Smooth muscle cell (in vitro differentiated cells): ENCODE results near the gene TMEM63B. TPM values are rescaled to one million over a fixed set of nuclear protein-coding genes. Genes with fewer than 3 reads are reported as not detected.

Experiments
- DNase-seq: peaks from one replicate; lab custom pipeline; 2025; ENCODE audit not compliant: unreplicated experiment; lab: John Stamatoyannopoulos, UW
- H2AFZ ChIP-seq: fragments of 200-600 bp; sonication (generic); 2 replicates; pipeline ENCODE4 v1.6.0; 2016; ENCODE audit warnings: antibody characterized with exemption, low read depth, mild to moderate bottlenecking
- H3F3A ChIP-seq: fragments of 200-600 bp; sonication (generic); 2 replicates; pipeline ENCODE4 v1.6.0; 2017; ENCODE audit warnings: antibody characterized with exemption, low read depth
- H3K27ac ChIP-seq: fragments of 200-600 bp; sonication (generic); 2 replicates; pipeline ENCODE4 v1.5.1; 2016; ENCODE audit warnings: low read depth, mild to moderate bottlenecking
- H3K27me3 ChIP-seq: fragments of 200-600 bp; sonication (generic); 2 replicates; pipeline ENCODE4 v1.6.1; 2016; ENCODE audit warnings: low read depth, mild to moderate bottlenecking
- H3K36me3 ChIP-seq: fragments of 200-600 bp; sonication (generic); 2 replicates; pipeline ENCODE4 v1.5.1; 2016; ENCODE audit warnings: low read depth
- H3K4me1 ChIP-seq: fragments of 200-600 bp; sonication (generic); 2 replicates; pipeline ENCODE4 v1.5.1; 2016; ENCODE audit warnings: low read depth
- H3K4me2 ChIP-seq: fragments of 200-600 bp; sonication (generic); 2 replicates; pipeline ENCODE4 v1.6.0; 2016; ENCODE audit warnings: mild to moderate bottlenecking
- H3K4me3 ChIP-seq: fragments of 200-600 bp; sonication (generic); 2 replicates; pipeline ENCODE4 v1.5.1; 2016; ENCODE audit warnings: mild to moderate bottlenecking
- H3K79me2 ChIP-seq: fragments of 200-600 bp; sonication (generic); 2 replicates; pipeline ENCODE4 v1.6.0; 2016; ENCODE audit warnings: low read depth, mild to moderate bottlenecking
- H3K9ac ChIP-seq: fragments of 200-600 bp; sonication (generic); 2 replicates; pipeline ENCODE4 v1.6.0; 2016; ENCODE audit warnings: low read depth
- H3K9me3 ChIP-seq: fragments of 200-600 bp; sonication (generic); replicated peaks from 2 replicates; pipeline ENCODE4 v1.5.1; 2016; ENCODE audit warnings: low read depth
- H4K20me1 ChIP-seq: fragments of 200-600 bp; sonication (generic); 2 replicates; pipeline ENCODE4 v1.6.0; 2016; ENCODE audit warnings: low read depth
- CTCF ChIP-seq: fragments of 200-600 bp; sonication (generic); IDR thresholded peaks from 2 replicates; pipeline ENCODE4 v1.5.1; 2017; ENCODE audit warnings: borderline replicate concordance, mild to moderate bottlenecking, antibody characterized with exemption; ENCODE audit not compliant: insufficient read depth, poor library complexity, severe bottlenecking
- WGBS: methylation state at CpG from one replicate; pipeline ENCODE4 v1.1.7; 2016; ENCODE audit warnings: low lambda C conversion rate; 5-methylcytosine and 5-hydroxymethylcytosine counted together
- polyA plus RNA-seq: library from polyadenylated mRNA; unstranded; fragments of >200 nt; fragmentation: Nextera tagmentation; extraction: Ambion mirVana; gene quantifications from 2 replicates; pipeline ENCODE4 v1.2.1, GENCODE V29; 2016
- total RNA-seq: library from RNA; depleted of rRNA; stranded (reverse); fragments of >200 nt; gene quantifications from 2 replicates; pipeline ENCODE4 v1.2.3, GENCODE V29; 2014

Gene TMEM63B
- total and polyA plus RNA-seq, 2 experiments from 2014 or later, result 10.8 to 21.2 TPM

GRCh38 chr6:44154067-44154466, 26.7 kb downstream of the TMEM63B start:
- H3K27ac ChIP-seq, result no peak overlapping the region
- no peak overlapping the region for H3K9ac ChIP-seq
- H3K27me3 ChIP-seq, result no peaks in the 10 kb centered on the region
- no peaks in the 10 kb centered on the region for H3K79me2 ChIP-seq
- no peaks in the 10 kb centered on the region for H3K4me1 ChIP-seq
- no peak for DNase-seq
- H3K4me3 ChIP-seq, result no peak overlapping the region
- WGBS, result 95% methylated on average over 12 of the region's 12 CpGs
- H2AFZ ChIP-seq, result no peak overlapping the region
- no peak overlapping the region for H3K4me2 ChIP-seq
- no peaks in the 10 kb centered on the region for H3K9me3 ChIP-seq
- H4K20me1 ChIP-seq, result no peaks in the 10 kb centered on the region
- H3K36me3 ChIP-seq, result no peaks in the 10 kb centered on the region
- H3F3A ChIP-seq, result peaks cover 4% of the 10 kb centered on the region
- TF ChIP-seq CTCF, result no peak

- no peak overlapping the region for H3K4me2 ChIP-seq
- no peak overlapping the region for H3K4me3 ChIP-seq
- DNase-seq, result no peak
- no peaks in the 10 kb centered on the region for H3K9me3 ChIP-seq
- H3K9ac ChIP-seq, result no peak overlapping the region
- 86% methylated on average over 9 of the region's 9 CpGs for WGBS
- no peaks in the 10 kb centered on the region for H3K4me1 ChIP-seq
- H2AFZ ChIP-seq, result no peak overlapping the region
- H3K27ac ChIP-seq, result no peak overlapping the region
- H3K27me3 ChIP-seq, result no peaks in the 10 kb centered on the region
- no peaks in the 10 kb centered on the region for H3K79me2 ChIP-seq
- H3F3A ChIP-seq, result peaks cover 4% of the 10 kb centered on the region
- no peaks in the 10 kb centered on the region for H3K36me3 ChIP-seq
- no peaks in the 10 kb centered on the region for H4K20me1 ChIP-seq
- TF ChIP-seq CTCF, result no peak
Measured at GRCh38 chr6:44156494-44157151, 29.3 kb downstream of the TMEM63B start.

GRCh38 chr6:44157152-44157521, 29.8 kb downstream of the TMEM63B start:
- Histone ChIP-seq H3K4me1 (no peaks in the 10 kb centered on the region), H3K79me2 (no peaks in the 10 kb centered on the region), H3K27me3 (no peaks in the 10 kb centered on the region), H4K20me1 (no peaks in the 10 kb centered on the region), H3K27ac (no peak overlapping the region), H3K36me3 (no peaks in the 10 kb centered on the region), H3K4me2 (no peak overlapping the region), H2AFZ (no peak overlapping the region), H3K4me3 (no peak overlapping the region), H3K9me3 (no peaks in the 10 kb centered on the region), H3F3A (peaks cover 4% of the 10 kb centered on the region), H3K9ac (no peak overlapping the region)
- no peak for DNase-seq
- 85% methylated on average over 11 of the region's 11 CpGs for WGBS
- no peak for TF ChIP-seq CTCF

GRCh38 chr6:44158770-44159228, 31.4 kb downstream of the TMEM63B start, which contains the start of gene CAPN11:
CAPN11 (plus strand) TSS chr6:44158820; CDS start chr6:44158849, 29 bp downstream.
- Histone ChIP-seq H3K9me3 (no peaks in the 10 kb centered on the region), H4K20me1 (no peaks in the 10 kb centered on the region), H3F3A (peaks cover 4% of the 10 kb centered on the region), H3K36me3 (no peaks in the 10 kb centered on the region), H2AFZ (no peak within 1 kb of the TSS), H3K9ac (no peak within 1 kb of the TSS), H3K79me2 (no peaks in the 10 kb centered on the region), H3K27ac (no peak within 1 kb of the TSS), H3K4me1 (no peaks in the 10 kb centered on the region), H3K4me2 (no peak within 1 kb of the TSS), H3K4me3 (no peak within 1 kb of the TSS), H3K27me3 (no peaks in the 10 kb centered on the region)
- TF ChIP-seq CTCF, result no peak
- 85% methylated on average over 5 of the region's 5 CpGs for WGBS
- DNase-seq, result no peak
